HG02938 (cell line): ENCODE measurements around the gene IGFBP5.

ENCODE experiments used
- ATAC-seq: cut with Tn5 transposase; IDR thresholded peaks from one replicate; pipeline ENCODE4 v1.9.1; 2021; ENCODE audit warnings: mild to moderate bottlenecking, moderate library complexity; ENCODE audit not compliant: unreplicated experiment

The IGFBP5 gene

GRCh38 chr2:216626168-216626874 lies 69.0 kb downstream of the IGFBP5 start:
- no peak for ATAC-seq

- ATAC-seq, result no peak
Measured at GRCh38 chr2:216624251-216624650, 71.1 kb downstream of the IGFBP5 start.

GRCh38 chr2:216622526-216622925 lies 72.8 kb downstream of the IGFBP5 start:
- no peak for ATAC-seq
